Stimulated activated CD8-positive, alpha-beta memory T cell treated with anti-CD3 and anti-CD28 coated beads, Interleukin-7, amount 100 ng/mL, for 4 hours (primary cell): ENCODE data around the gene HEG1.
A peak's percentile ranks its signal among the peaks of the same experiment; 100 is the strongest.
"Not testable (repeated sequence)": the region's sequence is repeated elsewhere in the genome, so short reads cannot be mapped to it uniquely, and the experiment has no call there.

Source experiments
- DNase-seq, 2 donors: peaks; one replicate each; pipeline ENCODE4 v3.0.0-alpha.2; 2020; ENCODE audit warnings: low read depth in 2 of 2

HEG1 gene

GRCh38 chr3:125055913-125056745, at the start of gene HEG1:
Gene HEG1, minus strand, starts transcription at chr3:125055997. Its CDS starts 107 bp downstream, at chr3:125055890.
- DNase-seq, result peak; percentile 53 to 77

GRCh38 chr3:125105116-125105515, 49.3 kb upstream of the HEG1 start:
- no peak for DNase-seq

- no peak for DNase-seq
Observed at GRCh38 chr3:125104639-125105038, 48.8 kb upstream of the HEG1 start.

- DNase-seq, result no peak
Observed at GRCh38 chr3:125103406-125103805, 47.6 kb upstream of the HEG1 start.

DNA sequence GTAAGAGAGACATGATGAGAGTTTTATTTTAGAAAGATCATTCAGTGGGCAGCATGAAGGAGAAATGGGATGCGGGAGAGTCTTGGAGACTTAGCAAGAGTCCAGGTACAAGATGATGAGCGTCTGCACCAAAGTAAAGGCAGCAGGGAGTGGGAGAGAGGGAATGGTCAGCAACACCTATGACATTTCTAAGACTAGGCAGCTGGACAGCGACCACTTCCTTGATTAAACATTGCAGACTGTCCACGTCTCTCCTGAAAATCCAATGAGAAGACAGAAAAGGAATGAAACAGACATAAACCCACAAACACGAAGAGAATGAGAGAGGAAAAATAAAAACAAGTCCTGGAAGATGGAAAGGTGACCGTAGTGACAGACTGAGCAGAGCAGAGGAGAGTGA, 46.7 kb upstream of the HEG1 start:
- no peak for DNase-seq

GRCh38 chr3:125098611-125099291, 43.0 kb upstream of the HEG1 start:
- no peak for DNase-seq

- DNase-seq, result no peak
Observed at GRCh38 chr3:125090649-125091048, 34.9 kb upstream of the HEG1 start.

- DNase-seq, result no peak
Observed at GRCh38 chr3:125087768-125088391, 32.1 kb upstream of the HEG1 start.

GRCh38 chr3:125085166-125085565, 29.4 kb upstream of the HEG1 start:
- DNase-seq, result no peak

GRCh38 chr3:125083776-125084175, 28.0 kb upstream of the HEG1 start:
- DNase-seq, result no peak

GRCh38 chr3:125082339-125082738, 26.5 kb upstream of the HEG1 start:
- not testable (repeated sequence) for DNase-seq

- no peak for DNase-seq
Observed at GRCh38 chr3:125080077-125080476, 24.3 kb upstream of the HEG1 start.

DNA sequence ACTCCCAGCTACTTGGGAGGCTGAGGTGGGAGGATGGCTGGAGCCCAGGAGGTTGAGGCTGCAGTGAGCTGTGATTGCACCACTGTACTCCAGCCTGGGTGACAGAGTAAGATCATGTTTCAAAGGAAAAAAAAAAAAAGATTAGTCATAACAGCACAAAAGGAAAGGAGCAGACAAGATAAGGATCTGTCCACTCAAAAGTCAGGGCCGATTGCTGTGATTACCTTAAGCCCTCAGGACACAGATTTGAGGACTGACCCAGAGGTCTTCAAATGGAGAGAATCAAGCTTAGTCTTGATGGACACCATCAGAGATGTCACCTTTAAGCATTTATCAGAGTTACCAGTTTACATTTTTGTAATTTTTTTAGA, 23.9 kb upstream of the HEG1 start:
- DNase-seq, result no peak

DNA sequence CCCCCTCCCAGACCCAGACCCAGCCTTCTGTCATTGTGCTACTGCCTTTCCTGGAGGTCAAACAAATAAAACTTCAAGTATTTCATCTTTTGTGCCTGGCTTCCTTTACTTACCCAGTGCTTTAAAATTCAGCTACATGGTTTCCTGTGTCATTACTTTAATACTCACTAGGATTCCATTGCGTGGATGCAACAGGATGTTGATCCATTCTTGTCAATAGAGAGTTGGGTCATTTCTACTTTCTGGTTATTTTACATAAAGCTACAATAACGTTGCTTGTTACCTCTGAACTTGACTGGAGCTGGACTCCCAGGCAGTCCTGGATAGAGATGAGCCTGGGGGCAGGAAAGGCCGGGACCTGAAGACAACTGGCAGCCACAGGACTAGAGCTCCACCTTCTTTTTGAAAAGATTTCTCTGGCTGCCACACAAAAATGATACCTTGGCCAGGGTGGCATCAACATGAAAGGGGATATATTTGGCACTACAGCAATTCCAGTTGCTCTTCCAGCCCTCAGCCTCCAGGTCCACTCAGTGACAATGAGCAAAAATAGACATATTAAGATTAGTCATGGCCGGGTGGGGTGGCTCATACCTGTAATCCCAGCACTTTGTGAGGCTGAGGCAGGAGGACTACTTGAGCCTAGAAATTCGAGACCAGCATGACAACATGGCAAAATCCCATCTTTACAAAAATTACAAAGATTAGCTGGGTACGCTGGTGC, 23.3 kb upstream of the HEG1 start:
- no peak for DNase-seq

- DNase-seq, result no peak
Observed at GRCh38 chr3:125077864-125078263, 22.1 kb upstream of the HEG1 start.

- DNase-seq, result no peak
Observed at GRCh38 chr3:125076464-125076863, 20.7 kb upstream of the HEG1 start.

- DNase-seq, result no peak
Observed at GRCh38 chr3:125075738-125076137, 19.9 kb upstream of the HEG1 start.

DNA sequence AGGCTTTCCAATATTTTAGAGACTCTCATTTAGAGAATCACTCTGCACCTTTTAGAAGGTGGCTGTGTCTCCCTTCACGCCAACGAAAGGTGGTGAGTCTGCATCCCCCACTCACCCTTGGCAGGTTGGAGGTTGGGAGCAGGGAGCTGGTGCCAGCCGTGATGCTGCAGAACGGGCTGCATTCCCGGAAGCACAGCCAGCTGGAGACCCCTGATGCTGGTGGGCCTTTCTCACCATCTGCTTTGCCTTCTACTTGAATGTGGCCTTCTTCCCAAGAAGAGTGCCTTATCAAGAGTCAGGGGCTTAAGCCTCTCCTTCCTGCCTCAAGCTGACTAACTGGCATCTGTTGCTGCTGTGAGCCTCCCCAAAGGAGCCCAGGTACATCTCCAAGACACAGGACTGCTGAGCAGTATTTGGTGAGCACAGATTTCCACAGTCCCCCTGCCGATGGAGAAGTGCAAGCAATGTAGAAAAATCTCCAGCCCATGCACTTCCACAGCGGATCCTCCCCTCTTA, 17.7 kb upstream of the HEG1 start:
- DNase-seq, result no peak

DNA sequence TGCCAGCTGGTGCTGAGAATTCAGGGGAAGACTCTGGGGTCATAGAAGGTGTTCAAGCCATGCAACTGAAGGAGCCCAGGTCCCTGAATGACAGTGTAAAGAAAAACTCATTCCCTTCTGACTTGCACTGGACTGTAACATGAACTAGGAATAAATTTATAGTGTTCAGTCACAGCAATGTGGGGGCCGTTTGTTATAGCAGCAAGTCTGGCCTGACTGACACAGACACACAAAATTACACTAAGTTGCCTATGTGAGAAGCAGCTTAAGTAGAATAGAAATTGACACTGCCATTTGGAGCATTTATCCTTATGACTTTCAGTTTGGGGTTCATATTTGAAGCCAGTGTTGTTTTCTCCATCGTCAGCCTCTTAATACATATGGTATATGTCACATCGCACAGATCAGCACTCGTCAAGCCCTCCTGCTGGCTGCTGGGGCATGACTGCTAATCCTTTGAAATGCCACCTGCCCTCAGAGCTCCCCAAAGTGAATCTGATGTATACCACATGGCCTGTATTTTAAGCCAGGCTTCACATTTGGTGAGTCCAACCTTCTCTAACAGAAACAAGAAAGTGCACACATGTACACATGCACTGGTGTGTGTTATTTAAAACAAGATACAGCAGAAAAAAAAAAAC, 17.1 kb upstream of the HEG1 start:
- no peak for DNase-seq

- DNase-seq, result no peak
Observed at GRCh38 chr3:125072301-125072700, 16.5 kb upstream of the HEG1 start.

DNA sequence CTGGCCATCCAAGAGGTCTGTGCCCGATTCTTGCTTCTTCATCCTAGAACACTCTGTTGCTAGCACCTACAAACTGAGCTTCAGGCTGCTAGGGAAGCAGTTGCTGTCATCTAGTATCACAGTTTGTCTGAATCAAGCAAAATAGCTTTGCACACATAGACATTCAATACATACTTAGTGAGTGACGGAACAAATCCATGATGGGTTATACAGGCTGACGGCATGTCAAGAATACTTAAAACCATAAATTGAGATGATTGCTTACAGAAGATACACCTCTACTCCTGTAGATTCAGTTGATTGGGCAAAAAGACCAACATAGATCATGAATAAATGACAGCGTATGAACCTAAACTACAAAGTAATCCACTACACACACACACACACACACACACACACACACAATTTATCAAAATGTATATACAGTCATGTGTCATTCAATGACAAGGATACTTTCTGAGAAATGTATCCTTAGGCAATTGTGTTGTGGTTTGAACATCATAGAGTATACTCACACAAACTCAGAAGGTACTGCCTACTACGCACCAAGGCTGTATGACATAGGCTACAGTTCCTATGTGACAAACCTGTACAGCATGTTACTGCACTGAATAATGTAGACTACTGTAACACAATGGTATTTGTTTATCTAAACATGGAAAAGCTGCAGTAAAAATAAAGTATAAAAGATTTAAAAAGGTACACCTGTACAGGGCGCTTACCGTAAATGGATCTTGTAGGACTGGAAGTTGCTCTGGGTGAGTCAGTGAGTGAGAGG, 14.4 kb upstream of the HEG1 start:
- no peak for DNase-seq
